ENCODE results near the gene UGT1A4.

UGT1A4 gene
- 0 to 0.03 (median 0) reads per million in 18 experiments for total RNA-seq

- DNase-seq, result no peak
Observed at GRCh38 chr2:233718552-233718951, at the start of gene UGT1A4. Gene UGT1A4 (plus strand): TSS chr2:233718736. CDS start chr2:233718821, 85 bp downstream.

- no peak for DNase-seq
Observed at GRCh38 chr2:233671290-233672161, 47.0 kb upstream of the UGT1A4 start, which contains the start of gene UGT1A9. Gene UGT1A9 (plus strand): TSS chr2:233671898. CDS start chr2:233671935, 37 bp downstream.

- DNase-seq, result no peak
Observed at GRCh38 chr2:233672886-233673285, 45.6 kb upstream of the UGT1A4 start.

GRCh38 chr2:233673896-233674295, 44.6 kb upstream of the UGT1A4 start:
- DNase-seq, result no peak

GRCh38 chr2:233674314-233674713, 44.2 kb upstream of the UGT1A4 start:
- no peak for DNase-seq

DNA sequence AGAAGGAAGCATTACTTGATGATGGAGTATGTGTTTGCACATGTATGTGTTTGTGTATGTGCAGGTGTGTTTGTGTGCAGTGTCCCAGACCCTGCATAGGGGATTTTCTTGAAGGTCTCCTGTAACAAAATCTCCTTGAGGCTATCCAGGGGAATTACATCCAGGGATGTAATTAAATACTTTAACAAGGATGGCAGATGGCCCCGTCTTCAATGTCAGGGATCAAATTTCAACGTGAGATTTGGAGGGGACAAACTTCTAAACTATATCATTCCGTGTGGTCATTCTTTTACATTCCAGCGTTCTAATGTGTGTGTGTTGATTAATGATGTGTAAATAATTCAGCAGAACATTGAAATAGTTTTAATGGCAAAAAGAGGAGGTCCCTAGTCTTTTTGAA, 43.5 kb upstream of the UGT1A4 start:
- DNase-seq, result no peak

GRCh38 chr2:233676046-233676445, 42.5 kb upstream of the UGT1A4 start:
- no peak for DNase-seq

DNA sequence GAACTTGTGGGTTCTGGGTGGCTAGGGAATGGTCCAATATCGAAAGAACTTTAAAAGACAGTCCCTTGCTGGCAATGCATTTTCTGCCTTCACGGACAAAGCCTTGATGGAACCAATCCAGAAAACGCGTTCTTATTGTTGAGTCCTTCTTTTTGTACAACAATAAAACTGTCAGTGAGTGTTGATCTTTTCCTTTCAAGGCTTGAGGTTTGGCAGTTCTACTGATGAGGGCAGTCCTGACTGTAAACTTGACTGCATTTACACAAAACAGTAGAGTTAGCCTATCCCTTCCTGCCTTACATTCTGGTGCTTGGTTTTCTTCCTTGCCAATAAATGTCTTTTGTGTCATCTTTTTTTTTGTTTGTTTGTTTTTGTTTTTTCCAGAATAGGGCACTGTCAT, 39.3 kb upstream of the UGT1A4 start:
- DNase-seq, result no peak

- DNase-seq, result peak; percentile 34 to 51
Observed at GRCh38 chr2:233680361-233681045, 38.0 kb upstream of the UGT1A4 start.

DNA sequence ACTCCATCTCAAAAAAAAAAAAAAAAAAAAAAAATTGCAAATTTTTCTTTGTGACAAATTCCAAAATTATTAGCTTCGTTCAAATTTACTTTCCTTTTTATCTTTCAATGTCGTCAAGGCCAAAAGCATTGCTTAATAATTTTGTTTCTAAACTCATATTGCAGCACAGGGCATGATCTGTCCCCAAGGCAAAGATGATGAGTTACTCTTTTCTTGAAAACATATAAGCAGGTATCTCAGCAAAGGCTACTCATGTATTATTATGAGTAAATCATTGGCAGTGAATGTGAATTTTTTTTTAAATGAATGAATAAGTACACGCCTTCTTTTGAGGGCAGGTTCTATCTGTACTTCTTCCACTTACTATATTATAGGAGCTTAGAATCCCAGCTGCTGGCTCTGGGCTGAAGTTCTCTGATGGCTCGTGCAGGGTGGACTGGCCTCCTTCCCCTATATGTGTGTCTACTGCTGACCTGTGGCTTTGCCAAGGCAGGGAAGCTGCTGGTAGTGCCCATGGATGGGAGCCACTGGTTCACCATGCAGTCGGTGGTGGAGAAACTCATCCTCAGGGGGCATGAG, 36.9 kb upstream of the UGT1A4 start, which contains the start of gene UGT1A7:
Gene UGT1A7 (plus strand): TSS at position 381 of the 579 bp plus-strand sequence. CDS start 37 bp downstream, at position 418.
- DNase-seq, result no peak

DNA sequence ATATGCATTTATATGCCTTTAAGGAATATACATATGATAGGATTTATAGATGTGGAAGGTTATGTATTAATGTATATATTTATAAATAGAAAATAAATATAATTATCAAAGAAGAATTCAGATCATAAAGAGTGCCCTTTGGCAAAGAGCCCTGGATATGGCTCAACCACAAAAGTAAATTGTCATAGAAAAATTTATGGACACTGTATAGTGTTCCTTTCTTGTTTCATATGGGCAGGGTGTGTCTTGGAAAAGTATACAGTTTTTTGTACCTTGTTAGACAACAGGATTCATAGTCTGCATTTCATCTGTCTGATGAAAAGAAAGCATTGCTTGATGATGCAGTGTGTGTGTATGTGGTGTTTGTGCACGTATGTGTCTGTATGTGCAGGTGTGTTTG, 33.9 kb upstream of the UGT1A4 start:
- no peak for DNase-seq

DNA sequence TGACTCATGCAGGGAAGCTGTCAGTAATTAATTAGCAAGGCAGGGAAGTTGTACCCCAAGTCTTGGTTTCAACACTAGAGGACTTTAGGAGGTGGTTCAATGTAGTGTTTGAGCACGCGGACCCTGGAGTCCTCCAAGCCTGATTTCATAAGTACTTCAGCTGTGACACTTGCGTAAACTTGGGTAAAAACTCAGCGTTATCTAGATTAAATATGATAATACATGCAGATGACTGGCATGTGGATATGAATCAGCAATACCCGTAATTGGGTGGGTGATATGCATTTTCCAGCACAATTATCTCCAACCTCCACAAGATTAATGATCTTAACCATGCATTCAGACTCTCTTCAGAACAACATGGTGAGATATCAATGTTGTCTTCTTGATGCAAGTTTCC, 31.6 kb upstream of the UGT1A4 start:
- no peak for DNase-seq

DNA sequence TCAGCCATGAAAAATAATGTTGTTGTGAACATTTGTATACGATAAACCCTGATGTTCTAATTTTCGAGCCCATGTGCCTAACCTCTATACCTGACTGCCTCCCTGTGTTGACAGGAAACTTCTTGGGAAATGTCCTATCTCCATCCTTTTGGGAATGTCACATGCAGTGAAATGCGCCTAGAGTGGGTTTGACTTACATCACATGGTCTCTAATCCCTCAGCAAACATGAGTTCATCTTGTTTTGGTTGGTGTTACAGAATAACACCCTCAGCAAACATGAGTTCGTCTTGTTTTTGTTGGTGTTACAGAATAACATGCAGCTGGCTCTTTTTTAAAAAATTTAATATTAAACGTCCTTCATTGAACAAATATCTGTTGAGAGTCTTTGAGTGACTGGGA, 30.2 kb upstream of the UGT1A4 start:
- DNase-seq, result no peak

GRCh38 chr2:233689031-233689430, 29.5 kb upstream of the UGT1A4 start:
- DNase-seq, result no peak

DNA sequence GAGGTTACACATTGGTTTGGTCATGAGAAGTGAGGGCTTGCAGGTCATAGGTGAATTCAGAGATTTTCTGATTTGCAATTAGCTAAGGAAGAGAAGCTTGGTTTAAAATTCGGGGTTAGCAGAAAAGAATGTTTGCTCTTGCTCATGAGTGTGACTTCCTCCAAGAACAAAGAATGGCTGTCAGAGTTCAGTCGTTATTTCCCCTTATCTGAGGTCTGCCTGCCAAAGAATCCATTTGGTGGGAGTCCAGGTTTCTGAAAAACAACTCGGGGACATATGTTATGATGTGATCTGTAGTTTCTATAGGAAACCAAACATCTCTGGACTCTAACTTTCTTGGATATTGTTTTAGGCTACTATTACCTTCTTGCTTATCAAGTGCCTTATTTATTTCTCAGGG, 29.0 kb upstream of the UGT1A4 start:
- no peak for DNase-seq

- no peak for DNase-seq
Observed at GRCh38 chr2:233690444-233690843, 28.1 kb upstream of the UGT1A4 start.

- no peak for DNase-seq
Observed at GRCh38 chr2:233691443-233692433, 26.8 kb upstream of the UGT1A4 start.

DNA sequence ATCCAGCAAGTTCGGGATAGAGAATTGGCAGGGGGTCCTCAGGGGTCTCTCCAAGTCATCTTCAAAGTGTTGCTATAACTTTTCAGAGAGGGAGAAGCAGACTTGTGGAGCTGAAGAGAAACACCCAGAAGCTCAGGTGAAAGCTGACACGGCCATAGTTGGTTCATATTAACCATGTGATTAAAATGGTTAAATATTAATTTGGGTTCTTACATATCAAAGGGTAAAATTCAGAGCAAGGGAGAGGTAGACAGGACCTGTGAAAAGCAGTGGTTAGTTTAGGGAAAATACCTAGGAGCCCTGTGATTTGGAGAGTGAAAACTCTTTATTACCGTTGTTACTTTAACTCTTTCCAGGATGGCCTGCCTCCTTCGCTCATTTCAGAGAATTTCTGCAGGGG, 25.9 kb upstream of the UGT1A4 start, which contains the start of gene UGT1A6:
Gene UGT1A6 (plus strand): TSS at position 243 of the 400 bp plus-strand sequence. CDS start 115 bp downstream, at position 358.
- DNase-seq, result no peak

DNA sequence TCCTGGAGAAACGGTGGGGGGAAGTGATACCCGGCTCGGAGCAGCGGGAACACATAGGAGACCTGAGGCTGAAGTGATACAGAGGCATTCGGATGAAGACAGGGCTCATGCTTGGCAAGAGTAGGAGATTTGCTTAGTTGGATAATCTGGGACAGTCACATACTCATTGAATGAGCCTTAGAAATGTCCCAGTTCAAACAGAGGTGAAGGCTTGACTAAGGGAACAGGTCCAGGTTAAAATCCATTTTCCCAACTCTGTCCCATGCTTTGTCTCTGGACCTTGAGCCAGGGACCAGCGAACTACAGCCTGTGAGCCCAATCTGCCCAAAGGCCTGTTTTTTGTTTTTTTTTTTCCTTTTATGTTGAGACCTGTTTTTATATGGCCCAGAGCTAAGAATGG, 24.6 kb upstream of the UGT1A4 start:
- DNase-seq, result no peak

- DNase-seq, result no peak
Observed at GRCh38 chr2:233698740-233699139, 19.8 kb upstream of the UGT1A4 start.

DNA sequence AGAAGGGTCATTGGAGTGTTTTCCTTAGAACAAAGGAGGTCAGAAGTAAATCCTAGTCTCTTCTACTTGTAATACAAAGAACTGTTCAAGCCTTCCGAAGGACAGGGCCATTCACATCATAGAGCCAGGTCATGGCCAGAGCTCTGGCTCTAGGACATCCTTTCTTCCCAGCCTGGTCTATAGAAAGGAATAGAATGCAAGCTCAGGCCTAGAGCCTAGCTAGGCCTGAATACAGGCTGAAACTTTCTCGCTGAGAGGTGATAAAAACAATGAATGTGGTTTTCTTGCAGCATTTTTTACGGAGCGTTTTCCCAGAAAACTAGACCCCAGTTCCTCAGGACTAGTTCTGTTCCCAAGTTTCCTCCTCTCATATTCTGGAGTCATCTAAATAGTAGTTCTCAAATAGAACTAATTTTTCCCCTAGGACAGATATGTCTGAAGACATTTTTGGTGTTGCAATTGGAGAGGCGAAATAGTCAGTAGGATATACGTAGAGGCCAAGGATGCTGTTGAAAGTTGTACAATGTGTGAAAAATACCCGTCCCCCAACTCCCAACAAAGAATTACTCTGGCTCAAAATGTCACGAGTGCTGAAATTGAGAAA, 19.0 kb upstream of the UGT1A4 start:
- no peak for DNase-seq

Data from inflammatory macrophage (primary cell).